Sigmoid colon (tissue), 4 donors: ENCODE data around the gene BAG2.

Experiments
- POLR2AphosphoS5 ChIP-seq, 4 donors: sonication (generic); formaldehyde crosslinking; IDR thresholded peaks; one replicate each; pipeline ENCODE4 v1.6.1; 2017; ENCODE audit warnings: antibody characterized with exemption in 4 of 4
- TF ChIP-seq, protein P1 (sequence below), 4 experiments: fragments of 450-650 bp in 3 of 4; fragments of 200-600 bp in 1 of 4; IDR thresholded peaks; one replicate each; pipeline ENCODE4 v1.5.1; 2016 to 2019; ENCODE audit warnings: antibody characterized with exemption in 4 of 4, mild to moderate bottlenecking in 3 of 4, moderate library complexity in 2 of 4

DNA sequence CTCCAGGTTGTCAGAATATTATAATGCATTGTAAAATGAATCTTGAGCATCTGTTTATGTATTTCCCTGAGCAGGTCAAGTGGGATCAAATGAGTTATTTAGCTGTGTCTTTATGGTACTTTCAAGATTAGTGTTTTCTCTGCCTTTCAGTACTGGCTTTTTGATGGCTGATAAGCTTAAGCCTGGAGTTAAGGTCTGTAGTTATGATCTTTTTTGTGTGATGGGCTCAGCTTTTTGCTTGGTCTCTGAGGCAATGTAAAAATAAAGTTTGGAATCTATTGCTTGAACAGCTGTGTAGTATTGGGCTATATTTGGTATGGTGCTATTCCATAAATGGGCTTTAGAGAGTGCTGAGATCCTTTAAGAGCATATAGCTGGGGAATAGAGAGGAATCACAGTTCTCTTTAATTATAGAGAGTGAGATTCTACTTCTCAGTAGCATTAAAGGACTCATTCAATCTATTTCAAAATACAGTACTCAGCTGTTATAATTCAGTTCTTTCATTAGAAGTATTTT lies 41.4 kb upstream of the BAG2 start:
- TF ChIP-seq, protein P1, sequence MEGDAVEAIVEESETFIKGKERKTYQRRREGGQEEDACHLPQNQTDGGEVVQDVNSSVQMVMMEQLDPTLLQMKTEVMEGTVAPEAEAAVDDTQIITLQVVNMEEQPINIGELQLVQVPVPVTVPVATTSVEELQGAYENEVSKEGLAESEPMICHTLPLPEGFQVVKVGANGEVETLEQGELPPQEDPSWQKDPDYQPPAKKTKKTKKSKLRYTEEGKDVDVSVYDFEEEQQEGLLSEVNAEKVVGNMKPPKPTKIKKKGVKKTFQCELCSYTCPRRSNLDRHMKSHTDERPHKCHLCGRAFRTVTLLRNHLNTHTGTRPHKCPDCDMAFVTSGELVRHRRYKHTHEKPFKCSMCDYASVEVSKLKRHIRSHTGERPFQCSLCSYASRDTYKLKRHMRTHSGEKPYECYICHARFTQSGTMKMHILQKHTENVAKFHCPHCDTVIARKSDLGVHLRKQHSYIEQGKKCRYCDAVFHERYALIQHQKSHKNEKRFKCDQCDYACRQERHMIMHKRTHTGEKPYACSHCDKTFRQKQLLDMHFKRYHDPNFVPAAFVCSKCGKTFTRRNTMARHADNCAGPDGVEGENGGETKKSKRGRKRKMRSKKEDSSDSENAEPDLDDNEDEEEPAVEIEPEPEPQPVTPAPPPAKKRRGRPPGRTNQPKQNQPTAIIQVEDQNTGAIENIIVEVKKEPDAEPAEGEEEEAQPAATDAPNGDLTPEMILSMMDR (IDR thresholded peaks at IDR 0.05), result no peak
- no peak for TF ChIP-seq POLR2AphosphoS5 (IDR thresholded peaks at IDR 0.05)
